Measurements from ENCODE around the gene LARGE2. TPM values are rescaled to one million over a fixed set of nuclear protein-coding genes. Genes with fewer than 3 reads are reported as not detected.

The LARGE2 gene
- total and polyA plus RNA-seq, 12 donors = 0.23 to 0.42 TPM; not detected in 10

DNA sequence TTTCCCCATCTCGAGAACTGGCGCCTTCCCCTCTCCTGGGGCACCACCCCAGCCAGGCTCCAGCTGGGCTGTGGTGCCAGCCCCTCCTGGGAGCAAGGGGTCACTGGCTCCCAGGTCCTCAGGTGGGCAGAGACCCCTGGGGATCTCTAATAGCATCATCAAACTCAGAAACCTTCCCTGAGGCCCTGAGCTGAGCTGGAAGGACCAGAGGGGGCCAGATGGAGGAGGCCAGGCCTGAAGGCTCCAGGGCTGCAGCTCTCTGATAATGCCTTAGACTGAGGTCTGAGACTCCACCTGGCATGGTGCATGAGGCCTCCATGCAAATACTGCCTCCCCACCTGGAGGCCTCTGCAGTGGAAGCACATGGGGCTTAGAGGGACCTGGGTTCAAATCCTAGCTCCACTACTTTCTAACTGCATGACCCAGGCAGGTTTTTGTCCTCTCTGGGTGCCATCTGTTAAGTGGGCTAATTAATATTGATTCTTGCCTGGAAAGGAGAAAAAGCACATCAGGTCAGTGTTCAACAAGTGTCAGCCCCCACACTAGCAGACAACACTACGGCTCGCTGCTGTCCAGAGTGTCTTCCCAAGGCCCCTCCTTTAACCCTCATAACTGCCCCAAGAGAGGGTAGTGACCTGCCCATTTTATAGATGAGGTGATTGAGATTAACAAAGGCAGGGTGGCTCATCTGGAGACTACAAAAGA, 35.5 kb upstream of the LARGE2 start:
- Histone ChIP-seq H3K4me3 (no peak overlapping the region), H3K27me3 (peaks cover 0 to 13% (median 0%) of the 10 kb centered on the region in 7 donors), H3K9me3 (no peaks in the 10 kb centered on the region), H3K27ac (no peak overlapping the region), H3K36me3 (peaks cover 0 to 18% (median under 1%) of the 10 kb centered on the region in 9 donors), H3K4me1 (peaks cover 0 to 13% (median 6%) of the 10 kb centered on the region in 9 donors)
- TF ChIP-seq, protein P1, sequence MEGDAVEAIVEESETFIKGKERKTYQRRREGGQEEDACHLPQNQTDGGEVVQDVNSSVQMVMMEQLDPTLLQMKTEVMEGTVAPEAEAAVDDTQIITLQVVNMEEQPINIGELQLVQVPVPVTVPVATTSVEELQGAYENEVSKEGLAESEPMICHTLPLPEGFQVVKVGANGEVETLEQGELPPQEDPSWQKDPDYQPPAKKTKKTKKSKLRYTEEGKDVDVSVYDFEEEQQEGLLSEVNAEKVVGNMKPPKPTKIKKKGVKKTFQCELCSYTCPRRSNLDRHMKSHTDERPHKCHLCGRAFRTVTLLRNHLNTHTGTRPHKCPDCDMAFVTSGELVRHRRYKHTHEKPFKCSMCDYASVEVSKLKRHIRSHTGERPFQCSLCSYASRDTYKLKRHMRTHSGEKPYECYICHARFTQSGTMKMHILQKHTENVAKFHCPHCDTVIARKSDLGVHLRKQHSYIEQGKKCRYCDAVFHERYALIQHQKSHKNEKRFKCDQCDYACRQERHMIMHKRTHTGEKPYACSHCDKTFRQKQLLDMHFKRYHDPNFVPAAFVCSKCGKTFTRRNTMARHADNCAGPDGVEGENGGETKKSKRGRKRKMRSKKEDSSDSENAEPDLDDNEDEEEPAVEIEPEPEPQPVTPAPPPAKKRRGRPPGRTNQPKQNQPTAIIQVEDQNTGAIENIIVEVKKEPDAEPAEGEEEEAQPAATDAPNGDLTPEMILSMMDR (IDR thresholded peaks at IDR 0.05) = no peak
- no peak for ATAC-seq
- no peak for DNase-seq
- WGBS, 2 donors = 91 to 92% methylated on average over 4 of the region's 4 CpGs
- intact Hi-C loops (cut with DNase I) = no loop called here

DNA sequence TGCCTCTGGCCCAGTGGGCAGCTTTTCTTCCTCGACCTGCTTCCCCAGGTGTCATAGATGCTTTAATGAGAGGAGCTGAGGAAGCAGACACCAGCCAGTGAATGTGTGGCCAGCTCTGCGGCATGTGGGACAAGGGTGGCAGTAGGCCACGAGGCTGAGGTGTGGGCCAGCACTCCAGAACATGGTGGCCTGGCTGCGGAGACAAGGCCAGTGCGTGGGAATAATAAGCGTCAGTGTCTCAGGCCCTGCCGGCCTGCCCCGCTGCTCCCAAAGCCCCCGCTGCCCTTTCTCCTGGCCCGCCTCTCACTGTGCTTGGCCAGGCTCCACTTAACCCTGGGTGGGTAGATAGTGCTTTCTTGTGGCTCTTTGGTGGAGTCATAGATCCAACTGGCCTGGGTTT, 34.9 kb upstream of the LARGE2 start:
- ATAC-seq (no peak), DNase-seq (no peak)
- Histone ChIP-seq H3K9me3 (no peaks in the 10 kb centered on the region), H3K27me3 (peaks cover 0 to 13% (median 0%) of the 10 kb centered on the region in 7 donors), H3K4me1 (peaks cover 0 to 13% (median 6%) of the 10 kb centered on the region in 9 donors), H3K27ac (no peak overlapping the region), H3K4me3 (no peak overlapping the region), H3K36me3 (peaks cover 0 to 11% (median 0%) of the 10 kb centered on the region in 9 donors)
- intact Hi-C loops (cut with DNase I) = no loop called here
- TF ChIP-seq, protein P1 (IDR thresholded peaks at IDR 0.05) = no peak
- 84 to 87% methylated on average over 10 of the region's 10 CpGs for WGBS, 2 donors

DNA sequence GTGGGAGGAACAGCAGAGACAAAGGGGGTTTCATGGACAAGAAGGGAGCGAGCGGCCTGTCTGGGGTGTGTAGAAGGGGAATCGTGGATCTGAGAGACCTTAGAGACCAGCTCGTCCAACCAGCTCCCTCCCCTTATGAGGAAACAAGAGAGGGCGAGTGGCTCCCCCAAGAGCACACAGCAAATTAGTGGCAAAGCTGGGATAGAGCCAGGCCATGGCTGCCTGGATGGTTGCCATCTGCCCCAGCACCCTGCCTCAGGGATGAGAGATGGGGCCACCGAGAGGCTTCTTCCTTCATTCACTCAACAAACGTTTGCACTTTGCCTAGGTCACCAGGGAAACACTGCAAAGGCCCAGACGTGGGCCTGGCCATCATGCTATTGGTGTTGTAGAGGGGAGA, 32.9 kb upstream of the LARGE2 start:
- whole genome bisulfite sequencing, 2 donors = 84 to 85% methylated on average over 8 of the region's 8 CpGs
- no peak overlapping the region for H3K4me3 ChIP-seq
- TF ChIP-seq, protein P1 (IDR thresholded peaks at IDR 0.05) = no peak
- H3K4me1 ChIP-seq = peaks cover 0 to 13% (median 6%) of the 10 kb centered on the region in 9 donors
- H3K36me3 ChIP-seq = no peaks in the 10 kb centered on the region
- peaks cover 0 to 13% (median 0%) of the 10 kb centered on the region in 7 donors for H3K27me3 ChIP-seq
- no peaks in the 10 kb centered on the region for H3K9me3 ChIP-seq
- no peak overlapping the region for H3K27ac ChIP-seq
- intact Hi-C loops (cut with DNase I) = no loop called here
- DNase-seq (no peak), ATAC-seq (no peak)

DNA sequence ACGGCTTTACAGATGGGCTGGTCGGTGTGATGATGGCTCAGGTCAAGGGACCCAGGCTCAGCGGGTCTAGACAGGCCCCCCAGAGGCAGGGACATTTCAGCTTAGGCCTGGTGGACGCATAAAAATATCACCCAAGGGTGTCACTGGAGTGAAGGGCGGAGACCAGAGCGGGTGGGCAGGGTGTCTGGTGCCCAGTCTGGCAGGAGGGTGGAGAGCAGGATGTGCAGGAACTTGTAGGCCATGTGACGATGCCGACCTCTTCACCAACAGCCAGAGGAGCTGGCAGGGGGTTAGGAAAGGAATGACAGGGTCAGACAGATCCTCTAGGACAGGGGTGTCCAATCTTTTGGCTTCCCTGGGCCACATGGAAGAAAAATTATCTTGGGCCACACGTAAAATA, 32.5 kb upstream of the LARGE2 start:
- 88 to 89% methylated on average over 9 of the region's 9 CpGs for WGBS, 2 donors
- no peak for DNase-seq
- no peaks in the 10 kb centered on the region for H3K36me3 ChIP-seq
- peaks cover 0 to 13% (median 0%) of the 10 kb centered on the region in 7 donors for H3K27me3 ChIP-seq
- H3K4me3 ChIP-seq = no peak overlapping the region
- H3K9me3 ChIP-seq = no peaks in the 10 kb centered on the region
- TF ChIP-seq, protein P1 (IDR thresholded peaks at IDR 0.05) = no peak
- no peak for ATAC-seq
- intact Hi-C loops (cut with DNase I) = loop anchor here in 1 of 10 donors (10.0 kb wide), 1 partner anchor 45 kb away; the partner anchor contains the start of gene CRY2
- H3K4me1 ChIP-seq = peaks cover 0 to 10% (median 6%) of the 10 kb centered on the region in 9 donors
- H3K27ac ChIP-seq = no peak overlapping the region

All from heart right ventricle (tissue), 16 donors.